Neutrophil (primary cell): Measurements from ENCODE around the gene RBP3.

Experiments used
- H3K27ac ChIP-seq: fragments of 200-600 bp; sonication (generic); 2 replicates; pipeline ENCODE4 v1.5.1; 2016; ENCODE audit warnings: mild to moderate bottlenecking, moderate library complexity
- H3K27me3 ChIP-seq: fragments of 200-600 bp; sonication (generic); 2 replicates; pipeline ENCODE4 v1.6.0; 2016; ENCODE audit warnings: mild to moderate bottlenecking
- H3K36me3 ChIP-seq: fragments of 200-600 bp; sonication (generic); 2 replicates; pipeline ENCODE4 v1.5.1; 2017
- H3K4me1 ChIP-seq, 2 experiments: fragments of 200-600 bp in 1 of 2; sonication (generic) in 1 of 2; 1 replicate in 1 of 2; 2 replicates in 1 of 2; pipeline versions ENCODE4 v1.5.1 to v1.6.1; 2013 to 2016; ENCODE audit warnings: low read depth in 1 of 2, low read length in 1 of 2, mild to moderate bottlenecking in 1 of 2, moderate library complexity in 1 of 2; ENCODE audit not compliant: control insufficient read depth in 1 of 2, insufficient read depth in 1 of 2
- H3K4me3 ChIP-seq, 2 experiments: fragments of 200-600 bp in 1 of 2; sonication (generic) in 1 of 2; 1 replicate in 1 of 2; 2 replicates in 1 of 2; pipeline ENCODE4 v1.5.1; 2013 to 2016; ENCODE audit warnings: low read depth in 1 of 2, low read length in 1 of 2, mild to moderate bottlenecking in 1 of 2, moderate library complexity in 1 of 2
- H3K9me3 ChIP-seq: fragments of 200-600 bp; sonication (generic); 2 replicates; pipeline ENCODE4 v1.5.1; 2016
- CTCF ChIP-seq: fragments of 200-600 bp; sonication (generic); IDR thresholded peaks from 2 replicates; pipeline ENCODE4 v1.5.1; 2016; ENCODE audit warnings: antibody characterized with exemption

Gene RBP3

GRCh38 chr10:47330366-47330765, 17.8 kb upstream of the RBP3 start:
- no peaks in the 10 kb centered on the region for H3K9me3 ChIP-seq
- no peaks in the 10 kb centered on the region for H3K36me3 ChIP-seq
- no peak overlapping the region for H3K4me3 ChIP-seq
- H3K27ac ChIP-seq, result no peak overlapping the region
- H3K27me3 ChIP-seq, result peaks cover 3% of the 10 kb centered on the region
- no peaks in the 10 kb centered on the region for H3K4me1 ChIP-seq
- TF ChIP-seq CTCF, result no peak

GRCh38 chr10:47330804-47331203, 17.4 kb upstream of the RBP3 start:
- H3K9me3 ChIP-seq, result no peaks in the 10 kb centered on the region
- no peaks in the 10 kb centered on the region for H3K36me3 ChIP-seq
- no peak for TF ChIP-seq CTCF
- no peak overlapping the region for H3K4me3 ChIP-seq
- no peaks in the 10 kb centered on the region for H3K4me1 ChIP-seq
- peaks cover 3% of the 10 kb centered on the region for H3K27me3 ChIP-seq
- H3K27ac ChIP-seq, result no peak overlapping the region

GRCh38 chr10:47331491-47331890, 16.7 kb upstream of the RBP3 start:
- H3K27ac ChIP-seq, result no peak overlapping the region
- H3K9me3 ChIP-seq, result no peaks in the 10 kb centered on the region
- no peak overlapping the region for H3K4me3 ChIP-seq
- TF ChIP-seq CTCF, result no peak
- no peaks in the 10 kb centered on the region for H3K4me1 ChIP-seq
- no peaks in the 10 kb centered on the region for H3K36me3 ChIP-seq
- H3K27me3 ChIP-seq, result peaks cover 3% of the 10 kb centered on the region

GRCh38 chr10:47331954-47332353, 16.2 kb upstream of the RBP3 start:
- no peaks in the 10 kb centered on the region for H3K4me1 ChIP-seq
- H3K36me3 ChIP-seq, result no peaks in the 10 kb centered on the region
- no peaks in the 10 kb centered on the region for H3K9me3 ChIP-seq
- H3K27me3 ChIP-seq, result peaks cover 3% of the 10 kb centered on the region
- no peak overlapping the region for H3K27ac ChIP-seq
- H3K4me3 ChIP-seq, result no peak overlapping the region
- no peak for TF ChIP-seq CTCF

- Histone ChIP-seq H3K36me3 (no peaks in the 10 kb centered on the region), H3K4me3 (no peak overlapping the region), H3K27me3 (peaks cover 3% of the 10 kb centered on the region), H3K9me3 (no peaks in the 10 kb centered on the region), H3K4me1 (no peaks in the 10 kb centered on the region), H3K27ac (no peak overlapping the region)
- TF ChIP-seq CTCF, result no peak
Observed at GRCh38 chr10:47332371-47332770, 15.8 kb upstream of the RBP3 start.

- TF ChIP-seq CTCF, result no peak
- H3K9me3 ChIP-seq, result no peaks in the 10 kb centered on the region
- no peak overlapping the region for H3K4me3 ChIP-seq
- H3K27ac ChIP-seq, result no peak overlapping the region
- H3K27me3 ChIP-seq, result peaks cover 3% of the 10 kb centered on the region
- H3K4me1 ChIP-seq, result no peaks in the 10 kb centered on the region
- H3K36me3 ChIP-seq, result no peaks in the 10 kb centered on the region
Observed at GRCh38 chr10:47332946-47333345, 15.2 kb upstream of the RBP3 start.
